MM.1S (cell line): ENCODE data around the gene CEMIP2.

ENCODE experiments used
- EZH2 ChIP-seq: fragments of 300-600 bp; sonication (generic); optimal IDR thresholded peaks from 2 replicates; pipeline ENCODE3; 2017; ENCODE audit warnings: low read depth, mild to moderate bottlenecking, antibody characterized with exemption, low read length, mixed read lengths
- EZH2phosphoT487 ChIP-seq: fragments of 300-600 bp; sonication (generic); IDR thresholded peaks from 2 replicates; pipeline ENCODE4 v1.6.1; 2018; ENCODE audit warnings: antibody characterized with exemption, low read length

GRCh38 chr9:71637375-71637774 lies 130.9 kb downstream of the CEMIP2 start:
- TF ChIP-seq EZH2 (no peak), EZH2phosphoT487 (no peak)
